Small intestine (tissue), 7 donors: ENCODE data around the gene MGAT1. TPM values are rescaled to one million over a fixed set of nuclear protein-coding genes. Genes with fewer than 3 reads are reported as not detected.
A peak's percentile ranks its signal among the peaks of the same experiment; 100 is the strongest.

ENCODE experiments used
- DNase-seq, 2 donors: peaks; one replicate each; pipeline versions ENCODE4 v3.0.0 to v3.0.0-alpha.2; 2013
- FAIRE-seq: peaks from 2 replicates; lab custom pipeline; 2012; peaks lifted over from hg19 to GRCh38; lab: Jason Lieb, UNC
- H3K27ac ChIP-seq, 3 donors: one replicate each; pipeline ENCODE4 v1.5.1; 2013; ENCODE audit warnings: low read length in 2 of 3, mild to moderate bottlenecking in 2 of 3, control low read depth in 1 of 3, inconsistent platforms in 1 of 3, low read depth in 1 of 3, moderate library complexity in 1 of 3
- H3K27me3 ChIP-seq, 3 donors: one replicate each; pipeline ENCODE4 v1.6.1; 2013; ENCODE audit warnings: low read length in 3 of 3, inconsistent platforms in 1 of 3; ENCODE audit not compliant: control insufficient read depth in 3 of 3, insufficient read depth in 3 of 3
- H3K36me3 ChIP-seq, 3 donors: one replicate each; pipeline ENCODE4 v1.6.1; 2013; ENCODE audit warnings: low read length in 3 of 3, inconsistent platforms in 1 of 3, low read depth in 1 of 3, mild to moderate bottlenecking in 1 of 3, moderate library complexity in 1 of 3; ENCODE audit not compliant: control insufficient read depth in 3 of 3, insufficient read depth in 2 of 3
- H3K4me1 ChIP-seq, 3 donors: one replicate each; pipeline ENCODE4 v1.6.1; 2013; ENCODE audit warnings: low read length in 2 of 3, inconsistent platforms in 1 of 3, low read depth in 1 of 3, mild to moderate bottlenecking in 1 of 3, moderate library complexity in 1 of 3; ENCODE audit not compliant: control insufficient read depth in 3 of 3, insufficient read depth in 2 of 3
- H3K4me3 ChIP-seq, 3 donors: one replicate each; pipeline ENCODE4 v1.5.1; 2013; ENCODE audit warnings: low read length in 3 of 3, control low read depth in 1 of 3, inconsistent platforms in 1 of 3, low read depth in 1 of 3, mild to moderate bottlenecking in 1 of 3, moderate library complexity in 1 of 3
- H3K9me3 ChIP-seq, 2 donors: one replicate each; pipeline ENCODE4 v1.6.1; 2013; ENCODE audit warnings: low read depth in 1 of 2, low read length in 1 of 2; ENCODE audit not compliant: control insufficient read depth in 2 of 2, insufficient read depth in 1 of 2
- WGBS, 3 donors: extraction: QIAGEN DNeasy Blood & Tissue Kit; methylation state at CpG; one replicate each; pipeline ENCODE4 v1.1.7; 2013; 5-methylcytosine and 5-hydroxymethylcytosine counted together
- polyA plus RNA-seq, 4 donors: library from polyadenylated mRNA; stranded (reverse) in 3 of 4; unstranded in 1 of 4; fragments of 200-250 nt in 3 of 4; fragments of 120-200 nt in 1 of 4; gene quantifications; one replicate each; pipeline versions ENCODE4 v1.2.1 to v1.2.3, GENCODE V29; 2013
- donor health status: healthy with polysubstance abuse.
- donor health status: control.
- donor health status: control.
- donor health status: Bipolar disorder and iron deficiency.
- donor health status: healthy.

MGAT1 gene
- polyA plus RNA-seq, 4 donors = 52.3 to 125 (median 89.2) TPM

DNA sequence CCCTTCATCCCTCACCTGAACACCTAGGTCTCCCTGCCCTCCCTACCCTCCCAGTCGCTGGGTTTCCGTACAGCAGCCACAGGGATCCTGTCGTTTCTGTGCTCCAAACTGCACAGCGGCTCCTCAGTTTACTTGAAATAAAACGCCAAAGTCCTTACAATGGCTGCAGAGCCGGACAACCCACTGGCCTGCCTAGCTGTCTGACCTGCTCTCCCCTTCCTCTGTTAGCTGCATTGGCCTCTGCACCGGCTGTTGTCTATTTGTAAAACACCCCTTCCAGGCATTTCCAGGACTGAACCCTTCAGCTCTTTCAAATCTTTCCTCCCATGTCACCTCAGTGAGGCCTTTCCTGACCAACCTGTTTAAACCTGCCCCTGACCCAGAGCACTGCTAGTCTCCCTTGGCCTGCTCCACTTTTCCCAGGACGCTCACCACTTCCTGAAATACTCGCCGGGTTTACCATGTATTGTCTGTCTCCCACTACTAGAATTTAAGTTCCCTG, 9.1 kb upstream of the MGAT1 start:
- 76 to 80% (median 77%) methylated on average over 10 of the region's 10 CpGs for WGBS, 3 donors

GRCh38 chr5:180810959-180811622, 8.5 kb upstream of the MGAT1 start:
- no peak for DNase-seq
- peaks cover 13 to 31% (median 29%) of the 10 kb centered on the region in 3 donors for H3K4me1 ChIP-seq

More for the DNA sequence above, 9.1 kb upstream of the MGAT1 start:
- Histone ChIP-seq H3K4me3 (peak overlapping the region in 2 of 3 donors; percentile 64 to 66), H3K9me3 (no peaks in the 10 kb centered on the region), H3K36me3 (peaks cover 0 to 7% (median 0%) of the 10 kb centered on the region in 3 donors), H3K4me1 (peaks cover 9 to 29% (median 29%) of the 10 kb centered on the region in 3 donors), H3K27ac (peak overlapping the region; percentile 94 to 97 (median 95)), H3K27me3 (no peaks in the 10 kb centered on the region)
- FAIRE-seq = no peak
- DNase-seq = no peak

DNA sequence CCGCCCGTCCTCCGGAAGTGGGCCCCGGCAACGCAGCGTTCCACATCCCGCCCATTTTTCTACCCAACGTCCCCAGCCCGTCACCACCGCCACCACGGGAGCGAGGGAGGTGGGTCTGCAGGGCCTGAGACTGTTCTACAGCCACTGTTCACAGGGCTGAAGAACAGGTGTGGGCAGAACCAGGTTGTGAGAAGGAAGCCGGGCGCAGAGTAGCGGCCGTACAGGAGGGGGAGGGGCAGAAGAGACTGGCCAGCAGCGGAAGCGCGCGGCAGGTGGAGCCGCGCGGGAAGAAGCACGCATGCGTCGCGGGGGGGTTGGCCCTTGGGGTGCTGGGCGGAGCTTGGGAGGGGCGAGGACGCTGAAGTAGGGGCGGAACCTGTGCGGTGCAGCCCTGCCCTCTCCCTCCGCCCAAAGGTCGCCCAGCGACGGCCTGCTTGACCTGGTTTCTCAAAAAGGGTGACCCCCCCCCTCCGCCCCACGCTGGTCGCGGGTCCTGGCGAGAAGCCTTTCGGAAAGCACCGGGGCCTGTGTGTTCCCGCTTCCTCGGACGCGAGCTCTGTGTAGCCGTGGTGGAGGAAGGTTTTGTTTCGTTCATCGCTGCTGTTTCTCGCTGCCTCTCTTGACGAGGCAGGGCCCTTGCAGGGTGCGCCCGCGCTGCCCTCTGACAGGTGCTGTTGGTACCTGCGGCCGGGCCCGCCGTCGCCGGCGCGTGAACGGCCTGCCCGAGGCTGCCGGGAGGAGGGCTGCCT, 7.8 kb upstream of the MGAT1 start:
- H3K4me1 ChIP-seq = peaks cover 13 to 31% (median 29%) of the 10 kb centered on the region in 3 donors
- no peaks in the 10 kb centered on the region for H3K27me3 ChIP-seq
- FAIRE-seq = no peak
- H3K36me3 ChIP-seq = peaks cover 0 to 13% (median 0%) of the 10 kb centered on the region in 3 donors
- H3K4me3 ChIP-seq = peak overlapping the region; percentile 55 to 66 (median 64)
- peak overlapping the region; percentile 94 to 97 (median 95) for H3K27ac ChIP-seq
- DNase-seq = peak; percentile 97 to 99
- H3K9me3 ChIP-seq = no peaks in the 10 kb centered on the region
- WGBS, 3 donors = 0% methylated on average over 55 to 66 of the region's 66 CpGs

More at GRCh38 chr5:180810959-180811622, 8.5 kb upstream of the MGAT1 start:
- Histone ChIP-seq H3K27ac (peak overlapping the region; percentile 94 to 97 (median 95)), H3K4me3 (peak overlapping the region; percentile 39 to 66 (median 64)), H3K27me3 (no peaks in the 10 kb centered on the region), H3K36me3 (peaks cover 0 to 12% (median 0%) of the 10 kb centered on the region in 3 donors), H3K9me3 (no peaks in the 10 kb centered on the region)
- FAIRE-seq = no peak
- 6 to 8% (median 7%) methylated on average over 24 to 30 of the region's 30 CpGs for WGBS, 3 donors

DNA sequence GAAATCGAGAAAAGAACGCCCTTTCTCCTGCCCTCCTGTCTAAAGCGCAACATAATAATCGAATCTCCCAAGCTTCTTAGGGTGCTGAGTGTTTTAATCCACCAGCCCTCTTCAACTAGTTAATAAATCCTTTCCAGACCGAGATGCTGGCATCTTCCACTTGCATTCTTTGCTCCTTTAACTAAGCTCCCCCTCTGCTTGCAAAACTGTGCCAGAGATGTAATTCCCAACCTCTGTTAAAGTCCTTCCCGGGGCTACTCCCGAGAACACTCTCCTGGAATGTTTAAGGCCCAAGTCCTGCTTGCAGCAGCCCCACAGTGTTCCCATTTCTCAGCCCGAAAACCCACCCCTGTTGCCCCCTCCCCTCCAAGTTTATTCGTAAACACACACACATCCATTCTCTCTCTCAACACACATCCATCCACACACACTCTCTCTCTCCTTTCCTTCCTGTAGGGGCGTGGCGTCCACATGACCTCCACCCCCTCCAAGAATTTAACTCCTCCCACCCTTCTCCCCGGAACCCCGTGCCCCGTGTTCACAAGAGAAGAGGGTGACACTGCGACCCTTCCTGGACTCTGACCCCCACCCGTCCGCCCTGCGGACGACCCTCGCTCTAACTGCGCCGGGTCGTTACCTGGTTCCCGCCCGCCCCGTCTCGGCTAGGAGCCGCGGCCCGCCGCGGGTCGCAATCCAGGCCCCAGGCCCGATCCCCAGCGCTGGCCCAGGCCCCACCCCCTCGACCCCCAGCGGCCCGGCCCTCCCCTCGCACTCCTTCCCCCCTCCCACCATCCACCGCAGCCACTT, 7.0 kb upstream of the MGAT1 start:
- no peaks in the 10 kb centered on the region for H3K9me3 ChIP-seq
- peak overlapping the region; percentile 94 to 97 (median 95) for H3K27ac ChIP-seq
- H3K36me3 ChIP-seq = peaks cover 0 to 17% (median 0%) of the 10 kb centered on the region in 3 donors
- peaks cover 13 to 31% (median 29%) of the 10 kb centered on the region in 3 donors for H3K4me1 ChIP-seq
- peak overlapping the region; percentile 55 to 66 (median 64) for H3K4me3 ChIP-seq
- 1 to 3% (median 2%) methylated on average over 28 to 40 of the region's 40 CpGs for WGBS, 3 donors
- no peaks in the 10 kb centered on the region for H3K27me3 ChIP-seq
- peak; percentile 96 for DNase-seq
- no peak for FAIRE-seq

- DNase-seq (peak; percentile 60 to 68), FAIRE-seq (no peak)
- H3K27ac ChIP-seq = peak overlapping the region; percentile 73 to 94 (median 83)
- H3K27me3 ChIP-seq = no peaks in the 10 kb centered on the region
- H3K4me1 ChIP-seq = peaks cover 13 to 39% (median 29%) of the 10 kb centered on the region in 3 donors
- peak overlapping the region in 2 of 3 donors; percentile 64 to 66 for H3K4me3 ChIP-seq
- no peaks in the 10 kb centered on the region for H3K9me3 ChIP-seq
- WGBS, 3 donors = 46 to 71% (median 51%) methylated on average over 5 of the region's 5 CpGs
- H3K36me3 ChIP-seq = peaks cover 0 to 28% (median 0%) of the 10 kb centered on the region in 3 donors
These were observed 5.9 kb upstream of the MGAT1 start for GRCh38 chr5:180808461-180809000.

- Histone ChIP-seq H3K27me3 (no peaks in the 10 kb centered on the region), H3K9me3 (no peaks in the 10 kb centered on the region), H3K27ac (peak overlapping the region; percentile 73 to 94 (median 83)), H3K4me3 (peak overlapping the region in 2 of 3 donors; percentile 64 to 66), H3K36me3 (peaks cover 0 to 32% (median 0%) of the 10 kb centered on the region in 3 donors), H3K4me1 (peaks cover 14 to 45% (median 29%) of the 10 kb centered on the region in 3 donors)
- WGBS, 3 donors = 39 to 49% (median 46%) methylated on average over 6 of the region's 6 CpGs
- FAIRE-seq (no peak), DNase-seq (no peak)
These were observed 5.2 kb upstream of the MGAT1 start for GRCh38 chr5:180807654-180808414.

DNA sequence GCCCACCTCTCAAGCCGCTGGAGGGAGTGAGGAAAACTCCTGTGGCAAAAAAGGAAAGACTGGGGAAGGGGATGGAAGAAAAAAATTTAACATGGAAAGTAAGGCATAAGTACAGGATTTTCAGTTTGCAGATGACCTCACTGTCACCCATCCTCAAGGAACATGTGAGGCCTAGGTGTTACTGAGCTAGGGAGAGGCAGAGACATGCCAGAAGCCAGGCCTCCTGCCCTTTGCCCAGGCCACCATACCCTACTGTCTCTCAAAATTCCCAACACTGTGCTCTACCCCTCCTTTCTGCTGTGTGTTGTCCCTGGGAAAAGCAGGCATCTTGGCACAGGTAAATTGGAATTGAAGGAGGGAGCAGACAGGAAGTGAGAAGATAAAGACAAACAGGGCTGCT, 4.4 kb upstream of the MGAT1 start:
- Histone ChIP-seq H3K27me3 (no peaks in the 10 kb centered on the region), H3K27ac (peak overlapping the region; percentile 73 to 94 (median 83)), H3K4me1 (peaks cover 14 to 45% (median 29%) of the 10 kb centered on the region in 3 donors), H3K36me3 (peaks cover 0 to 32% (median 0%) of the 10 kb centered on the region in 3 donors), H3K9me3 (no peaks in the 10 kb centered on the region), H3K4me3 (peak overlapping the region in 2 of 3 donors; percentile 64 to 66)
- peak in 1 of 2 donors; percentile 49 for DNase-seq
- FAIRE-seq = no peak
- 59 to 76% (median 67%) methylated on average over 1 of the region's 1 CpG for WGBS, 3 donors
